ENCODE results near the gene RCAN2.

Gene RCAN2

GRCh38 chr6:46500382-46500781, 9.1 kb upstream of the RCAN2 start:
- DNase-seq (ENCODE audit: low read depth) = no peak
- H3K4me3 ChIP-seq (ENCODE audit: control insufficient read depth, low read depth, low read length) = no peak overlapping the region
- TF ChIP-seq CTCF (conservative IDR thresholded peaks at IDR 0.05; ENCODE audit: control insufficient read depth, insufficient read depth, low read depth, low read length) = no peak

- DNase-seq (ENCODE audit: low read depth) = peak; percentile 17
- H3K4me3 ChIP-seq (ENCODE audit: control insufficient read depth, low read depth, low read length) = peak overlapping the region; percentile 55
- peak; percentile 56 for TF ChIP-seq CTCF (conservative IDR thresholded peaks at IDR 0.05; ENCODE audit: control insufficient read depth, insufficient read depth, low read depth, low read length)
Measured at GRCh38 chr6:46491628-46492547, 639 bp upstream of the RCAN2 start.

GRCh38 chr6:46490425-46491200, 636 bp downstream of the RCAN2 start:
- H3K4me3 ChIP-seq (ENCODE audit: control insufficient read depth, low read depth, low read length) = peak overlapping the region; percentile 16
- DNase-seq (ENCODE audit: low read depth) = no peak
- peak; percentile 6 for TF ChIP-seq CTCF (conservative IDR thresholded peaks at IDR 0.05; ENCODE audit: control insufficient read depth, insufficient read depth, low read depth, low read length)

GRCh38 chr6:46486181-46486580, 5.1 kb downstream of the RCAN2 start:
- no peak for TF ChIP-seq CTCF (conservative IDR thresholded peaks at IDR 0.05; ENCODE audit: control insufficient read depth, insufficient read depth, low read depth, low read length)
- peak; percentile 23 for DNase-seq (ENCODE audit: low read depth)
- no peak overlapping the region for H3K4me3 ChIP-seq (ENCODE audit: control insufficient read depth, low read depth, low read length)

GRCh38 chr6:46484081-46484820, 7.0 kb downstream of the RCAN2 start:
- H3K4me3 ChIP-seq (ENCODE audit: control insufficient read depth, low read depth, low read length) = no peak overlapping the region
- DNase-seq (ENCODE audit: low read depth) = no peak
- no peak for TF ChIP-seq CTCF (conservative IDR thresholded peaks at IDR 0.05; ENCODE audit: control insufficient read depth, insufficient read depth, low read depth, low read length)

- DNase-seq (ENCODE audit: low read depth) = peak; percentile 51
- no peak overlapping the region for H3K4me3 ChIP-seq (ENCODE audit: control insufficient read depth, low read depth, low read length)
- no peak for TF ChIP-seq CTCF (conservative IDR thresholded peaks at IDR 0.05; ENCODE audit: control insufficient read depth, insufficient read depth, low read depth, low read length)
Measured at GRCh38 chr6:46476301-46476700, 14.9 kb downstream of the RCAN2 start.
